ENCODE data around the gene OR6C2.
"Not testable (repeated sequence)": the region's sequence is repeated elsewhere in the genome, so short reads cannot be mapped to it uniquely, and the experiment has no call there.

GRCh38 chr12:55441233-55441632 lies 2.6 kb upstream of the OR6C2 start:
- not testable (repeated sequence) for TF ChIP-seq CTCF (conservative IDR thresholded peaks at IDR 0.05 in 1 of 2, IDR thresholded peaks at IDR 0.05 in 1 of 2; ENCODE audit: low read depth in 1 of 2, low read length in 2 of 2); EZH2 (IDR thresholded peaks at IDR 0.05; ENCODE audit: low read length, missing control alignments)
